ENCODE results near the gene RSPRY1. TPM values are rescaled to one million over a fixed set of nuclear protein-coding genes. Genes with fewer than 3 reads are reported as not detected.

The RSPRY1 gene
- total RNA-seq, 1 experiment from 2014 or later, result 24.9 TPM

DNA sequence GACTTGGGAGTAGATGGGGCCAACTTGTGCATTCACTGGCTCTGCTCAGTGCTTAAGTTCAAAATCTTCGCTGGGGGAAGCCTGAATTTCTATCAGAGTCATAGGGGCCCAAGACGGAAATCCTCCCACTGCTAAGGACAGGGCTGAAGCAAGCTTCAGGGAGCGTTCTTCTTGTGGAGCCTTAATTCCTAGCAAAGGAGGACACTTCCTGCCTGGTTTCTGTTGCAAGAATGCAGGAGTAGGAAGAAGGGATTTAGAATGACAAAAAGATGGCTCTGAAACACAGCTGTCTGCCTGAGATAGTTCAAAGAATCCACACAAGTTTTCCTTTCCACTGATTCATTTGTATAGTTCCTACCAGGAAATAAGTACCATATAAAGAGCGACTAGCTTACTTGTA is 26.7 kb upstream of the RSPRY1 start:
- ChIA-PET POLR2A (no interaction called here), RAD21 (ENCODE audit: low non-redundant PET in 1 of 2, low total read pairs in 2 of 2, uncharacterized antibody in 2 of 2, unreplicated experiment in 2 of 2) (no interaction called here)
- H3K4me2 ChIP-seq (ENCODE audit: low read length), result no peak overlapping the region

More for the DNA sequence above, 26.7 kb upstream of the RSPRY1 start:
- H3K4me3 ChIP-seq (replicated peaks in 1 of 2; ENCODE audit: low read depth in 1 of 2, low read length in 2 of 2), result no peak overlapping the region
- intact Hi-C loops (cut with micrococcal nuclease), result no loop called here
- no peak overlapping the region for H3K27ac ChIP-seq (ENCODE audit: low read depth, low read length)
- no peak overlapping the region for H3K9ac ChIP-seq (ENCODE audit: low read length)
- H3K4me1 ChIP-seq (ENCODE audit: control insufficient read depth in 1 of 2, insufficient read depth in 2 of 2, low read length in 2 of 2), result no peaks in the 10 kb centered on the region
- H3K27me3 ChIP-seq (ENCODE audit: insufficient read depth, low read length), result no peaks in the 10 kb centered on the region
- DNase-seq (ENCODE audit: low read depth, low spot score) (no peak), ATAC-seq (no peak)
- H3K9me3 ChIP-seq (ENCODE audit: control insufficient read depth in 1 of 2, insufficient read depth in 1 of 2, low read depth in 1 of 2, low read length in 2 of 2), result no peaks in the 10 kb centered on the region
- no peaks in the 10 kb centered on the region for H3K9me2 ChIP-seq (ENCODE audit: insufficient read depth)
- no peaks in the 10 kb centered on the region for H3K79me2 ChIP-seq (ENCODE audit: insufficient read depth, low read length)
- TF ChIP-seq, protein P1, sequence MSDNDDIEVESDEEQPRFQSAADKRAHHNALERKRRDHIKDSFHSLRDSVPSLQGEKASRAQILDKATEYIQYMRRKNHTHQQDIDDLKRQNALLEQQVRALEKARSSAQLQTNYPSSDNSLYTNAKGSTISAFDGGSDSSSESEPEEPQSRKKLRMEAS (IDR thresholded peaks at IDR 0.05), result no peak
- TF ChIP-seq POLR2AphosphoS5 (IDR thresholded peaks at IDR 0.05; ENCODE audit: low read depth, low read length) (no peak), SP1 (IDR thresholded peaks at IDR 0.05; ENCODE audit: low read depth) (no peak), FOSL1 (IDR thresholded peaks at IDR 0.05; ENCODE audit: low read depth) (no peak), ELF1 (IDR thresholded peaks at IDR 0.05; ENCODE audit: borderline replicate concordance, low read depth) (no peak), EGR1 (IDR thresholded peaks at IDR 0.05; ENCODE audit: low read depth) (no peak), SRF (IDR thresholded peaks at IDR 0.05; ENCODE audit: low read depth) (no peak), JUND (IDR thresholded peaks at IDR 0.05) (no peak), EZH2phosphoT487 (IDR thresholded peaks at IDR 0.05; ENCODE audit: borderline replicate concordance) (no peak), YY1 (IDR thresholded peaks at IDR 0.05; ENCODE audit: extremely low read depth, insufficient replicate concordance, low read depth, low read length) (no peak), EZH2 (IDR thresholded peaks at IDR 0.05) (no peak)
- TF ChIP-seq, protein P2, sequence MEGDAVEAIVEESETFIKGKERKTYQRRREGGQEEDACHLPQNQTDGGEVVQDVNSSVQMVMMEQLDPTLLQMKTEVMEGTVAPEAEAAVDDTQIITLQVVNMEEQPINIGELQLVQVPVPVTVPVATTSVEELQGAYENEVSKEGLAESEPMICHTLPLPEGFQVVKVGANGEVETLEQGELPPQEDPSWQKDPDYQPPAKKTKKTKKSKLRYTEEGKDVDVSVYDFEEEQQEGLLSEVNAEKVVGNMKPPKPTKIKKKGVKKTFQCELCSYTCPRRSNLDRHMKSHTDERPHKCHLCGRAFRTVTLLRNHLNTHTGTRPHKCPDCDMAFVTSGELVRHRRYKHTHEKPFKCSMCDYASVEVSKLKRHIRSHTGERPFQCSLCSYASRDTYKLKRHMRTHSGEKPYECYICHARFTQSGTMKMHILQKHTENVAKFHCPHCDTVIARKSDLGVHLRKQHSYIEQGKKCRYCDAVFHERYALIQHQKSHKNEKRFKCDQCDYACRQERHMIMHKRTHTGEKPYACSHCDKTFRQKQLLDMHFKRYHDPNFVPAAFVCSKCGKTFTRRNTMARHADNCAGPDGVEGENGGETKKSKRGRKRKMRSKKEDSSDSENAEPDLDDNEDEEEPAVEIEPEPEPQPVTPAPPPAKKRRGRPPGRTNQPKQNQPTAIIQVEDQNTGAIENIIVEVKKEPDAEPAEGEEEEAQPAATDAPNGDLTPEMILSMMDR (IDR thresholded peaks at IDR 0.05 in 2 of 3, conservative IDR thresholded peaks at IDR 0.05 in 1 of 3; ENCODE audit: borderline replicate concordance in 1 of 3, insufficient read depth in 1 of 3, low read depth in 2 of 3, low read length in 2 of 3), result no peak
- TF ChIP-seq, protein P3, sequence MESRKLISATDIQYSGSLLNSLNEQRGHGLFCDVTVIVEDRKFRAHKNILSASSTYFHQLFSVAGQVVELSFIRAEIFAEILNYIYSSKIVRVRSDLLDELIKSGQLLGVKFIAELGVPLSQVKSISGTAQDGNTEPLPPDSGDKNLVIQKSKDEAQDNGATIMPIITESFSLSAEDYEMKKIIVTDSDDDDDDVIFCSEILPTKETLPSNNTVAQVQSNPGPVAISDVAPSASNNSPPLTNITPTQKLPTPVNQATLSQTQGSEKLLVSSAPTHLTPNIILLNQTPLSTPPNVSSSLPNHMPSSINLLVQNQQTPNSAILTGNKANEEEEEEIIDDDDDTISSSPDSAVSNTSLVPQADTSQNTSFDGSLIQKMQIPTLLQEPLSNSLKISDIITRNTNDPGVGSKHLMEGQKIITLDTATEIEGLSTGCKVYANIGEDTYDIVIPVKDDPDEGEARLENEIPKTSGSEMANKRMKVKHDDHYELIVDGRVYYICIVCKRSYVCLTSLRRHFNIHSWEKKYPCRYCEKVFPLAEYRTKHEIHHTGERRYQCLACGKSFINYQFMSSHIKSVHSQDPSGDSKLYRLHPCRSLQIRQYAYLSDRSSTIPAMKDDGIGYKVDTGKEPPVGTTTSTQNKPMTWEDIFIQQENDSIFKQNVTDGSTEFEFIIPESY (IDR thresholded peaks at IDR 0.05; ENCODE audit: extremely low read depth, insufficient replicate concordance, low read length), result no peak
- no TSS peak for BruUV-seq (replicated peaks)
- peaks cover 30 to 39% of the 10 kb centered on the region in 2 experiments for H3K36me3 ChIP-seq (ENCODE audit: control insufficient read depth in 1 of 2, insufficient read depth in 2 of 2, low read length in 2 of 2)
- no peaks in the 10 kb centered on the region for H4K20me1 ChIP-seq (ENCODE audit: insufficient read depth)
- no peak overlapping the region for H2AFZ ChIP-seq (ENCODE audit: low read depth, low read length, poor library complexity, severe bottlenecking)
- CTCF ChIA-PET, result no interaction called here

Measured in HCT116 (cell line).